Skin epidermis (tissue), 12 donors: ENCODE data around the gene MEGF8.
"Not testable (repeated sequence)": the region's sequence is repeated elsewhere in the genome, so short reads cannot be mapped to it uniquely, and the experiment has no call there.

Experiments used
- H3K27ac ChIP-seq, 21 experiments: fragments of 200-600 bp; sonication (generic) in 11 of 21; one replicate each; pipeline ENCODE4 v1.5.0; 2020; ENCODE audit warnings: mild to moderate bottlenecking in 3 of 21, inconsistent platforms in 2 of 21, moderate library complexity in 2 of 21
- H3K4me3 ChIP-seq, 7 experiments: fragments of 200-600 bp; sonication (generic) in 2 of 7; one replicate each; pipeline ENCODE4 v1.5.0; 2020; ENCODE audit warnings: inconsistent platforms in 2 of 7, mild to moderate bottlenecking in 2 of 7, moderate library complexity in 1 of 7

The MEGF8 gene

DNA sequence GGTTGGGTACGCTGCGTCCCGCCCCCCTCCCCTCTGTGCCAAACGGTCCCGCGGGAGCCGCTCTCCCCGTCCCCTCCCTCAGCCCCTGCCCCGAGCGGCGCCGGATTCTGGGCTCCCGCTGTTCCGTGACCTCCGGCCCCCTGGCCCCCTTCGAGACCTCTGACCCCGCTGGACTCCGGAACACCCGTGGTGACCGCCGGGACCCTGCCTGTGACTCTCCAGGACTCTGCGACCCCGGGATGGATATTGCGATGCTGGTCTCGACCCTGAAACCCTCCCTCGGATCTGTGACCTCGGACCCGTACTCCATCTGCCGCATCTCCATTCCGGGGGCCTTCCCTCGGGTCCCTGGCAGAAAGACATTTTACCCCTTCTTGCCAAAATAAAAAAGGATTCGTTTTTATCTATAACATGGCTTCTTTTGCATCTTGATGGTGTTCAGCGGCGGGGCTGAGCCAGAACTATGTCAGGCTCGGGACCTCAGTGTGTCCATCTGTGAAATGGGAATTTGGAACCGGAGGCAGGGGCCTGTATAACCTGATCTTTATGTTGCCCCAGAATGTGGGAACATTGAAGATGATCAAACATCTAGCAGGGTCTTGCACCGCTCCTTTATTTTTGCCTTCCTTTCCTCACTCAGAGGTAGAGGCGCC, 654 bp upstream of the MEGF8 start:
- Histone ChIP-seq H3K27ac (peak overlapping the region in 1 of 21 experiments; percentile 89), H3K4me3 (peak overlapping the region; percentile 6 to 94 (median 81))

DNA sequence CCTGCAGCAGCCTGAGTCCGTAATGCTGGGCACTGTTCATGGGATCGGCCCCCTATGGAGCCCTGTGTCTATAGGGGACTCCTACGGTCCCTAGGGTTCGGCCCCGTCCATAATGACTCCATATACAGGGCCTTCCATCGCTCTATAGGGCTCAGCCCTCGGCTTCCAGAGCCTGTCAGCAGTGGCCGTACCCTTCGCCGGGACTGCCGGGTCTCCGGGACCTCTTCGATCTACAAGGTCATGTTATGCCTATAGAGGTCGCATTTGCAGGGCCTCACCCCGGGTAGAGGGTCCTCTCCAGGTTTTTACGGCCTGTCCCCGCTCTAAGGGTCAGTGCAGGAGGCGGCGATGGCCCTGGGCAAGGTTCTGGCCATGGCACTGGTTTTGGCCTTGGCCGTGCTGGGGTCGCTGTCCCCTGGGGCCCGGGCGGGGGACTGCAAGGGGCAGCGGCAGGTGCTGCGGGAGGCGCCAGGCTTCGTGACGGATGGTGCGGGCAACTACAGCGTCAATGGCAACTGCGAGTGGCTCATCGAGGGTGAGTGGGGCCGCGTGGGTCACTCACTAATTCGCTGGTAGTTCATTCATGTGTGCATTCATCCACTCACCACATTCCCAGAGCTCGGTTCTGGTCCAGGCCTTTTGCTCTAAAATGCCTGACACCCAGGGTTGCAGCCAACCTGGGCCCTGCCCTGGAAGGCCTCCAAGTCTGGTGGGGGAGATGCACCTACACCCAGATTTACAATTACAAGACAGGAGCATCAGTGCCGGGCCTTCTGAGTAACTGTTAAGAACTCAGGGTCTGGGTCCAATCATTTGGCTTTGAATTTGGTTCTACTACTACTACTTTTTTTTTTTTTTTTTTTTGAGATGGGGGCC, 699 bp downstream of the MEGF8 start:
- peak overlapping the region in 20 of 21 experiments; percentile 57 to 89 (median 86) for H3K27ac ChIP-seq
- H3K4me3 ChIP-seq = peak overlapping the region; percentile 64 to 95 (median 84)

- Histone ChIP-seq H3K4me3 (no peak overlapping the region), H3K27ac (no peak overlapping the region)
Measured at GRCh38 chr19:42326969-42327368, 1.5 kb downstream of the MEGF8 start.

- H3K4me3 ChIP-seq = no peak overlapping the region
- H3K27ac ChIP-seq = no peak overlapping the region
Measured at GRCh38 chr19:42327381-42327780, 1.9 kb downstream of the MEGF8 start.

DNA sequence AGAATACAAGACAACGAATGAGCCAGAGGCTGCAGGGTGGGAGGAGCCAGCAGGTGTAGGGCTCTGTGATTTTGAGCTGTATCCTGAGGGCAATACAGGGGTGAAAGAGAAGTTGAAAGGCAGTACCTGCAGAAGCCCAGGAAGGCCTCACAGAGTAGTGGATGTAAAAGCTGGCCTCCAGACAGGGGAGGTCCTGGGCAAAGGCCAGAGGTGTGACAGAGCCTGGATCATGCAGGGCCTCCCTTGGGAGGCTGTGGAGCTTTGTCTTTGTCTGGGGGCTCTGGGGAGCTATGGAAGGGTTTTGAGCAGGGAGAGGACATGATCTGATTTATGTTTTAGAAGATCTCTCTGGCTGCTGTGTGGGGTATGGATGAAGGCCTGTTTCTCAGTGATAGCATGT, 2.7 kb downstream of the MEGF8 start:
- no peak overlapping the region for H3K27ac ChIP-seq
- H3K4me3 ChIP-seq = no peak overlapping the region

GRCh38 chr19:42328854-42329253, 3.4 kb downstream of the MEGF8 start:
- H3K27ac ChIP-seq = no peak overlapping the region
- no peak overlapping the region for H3K4me3 ChIP-seq

DNA sequence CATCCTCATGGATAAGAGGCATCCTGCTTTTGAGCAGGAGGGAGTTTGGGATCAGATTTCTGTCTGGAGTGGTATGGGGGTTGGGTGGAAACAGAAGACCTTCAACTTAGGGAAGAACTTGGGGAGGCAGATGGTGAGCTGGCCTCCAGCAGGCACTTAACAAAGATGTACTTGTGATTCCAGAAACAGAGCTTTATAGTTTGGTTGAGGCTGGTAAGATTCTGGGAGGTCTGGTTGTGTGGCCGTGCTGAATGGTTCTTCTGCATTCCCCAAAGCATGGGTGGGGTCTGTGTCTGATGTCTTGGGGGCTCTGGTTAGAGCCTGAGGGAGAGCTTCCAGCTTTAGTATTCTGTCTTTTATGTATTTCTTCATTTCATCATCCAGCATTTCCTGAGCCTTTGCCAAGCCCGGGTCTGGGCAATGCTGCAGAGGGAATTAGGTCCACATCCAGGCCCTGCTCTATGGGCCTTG, 4.8 kb downstream of the MEGF8 start:
- no peak overlapping the region for H3K27ac ChIP-seq
- H3K4me3 ChIP-seq = no peak overlapping the region

DNA sequence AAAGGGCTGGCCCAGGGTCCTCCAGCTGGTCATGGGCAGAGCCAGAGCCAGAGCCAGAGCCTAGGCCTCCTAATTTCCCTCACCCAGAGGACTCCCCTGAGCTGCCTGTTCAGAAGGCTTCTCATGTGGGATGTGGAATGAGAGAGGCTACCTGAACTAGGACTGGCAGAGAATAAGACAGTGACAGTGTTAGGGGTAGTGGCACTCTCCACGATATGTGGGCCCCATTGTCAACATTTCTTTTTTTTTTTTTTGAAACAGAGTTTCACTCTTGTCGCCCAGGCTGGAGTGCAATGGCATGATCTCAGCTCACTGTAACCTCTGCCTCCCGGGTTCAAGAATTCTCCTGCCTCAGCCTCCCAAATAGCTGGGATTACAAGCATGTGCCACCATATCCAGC, 5.9 kb downstream of the MEGF8 start:
- not testable (repeated sequence) for H3K27ac ChIP-seq, H3K4me3 ChIP-seq

DNA sequence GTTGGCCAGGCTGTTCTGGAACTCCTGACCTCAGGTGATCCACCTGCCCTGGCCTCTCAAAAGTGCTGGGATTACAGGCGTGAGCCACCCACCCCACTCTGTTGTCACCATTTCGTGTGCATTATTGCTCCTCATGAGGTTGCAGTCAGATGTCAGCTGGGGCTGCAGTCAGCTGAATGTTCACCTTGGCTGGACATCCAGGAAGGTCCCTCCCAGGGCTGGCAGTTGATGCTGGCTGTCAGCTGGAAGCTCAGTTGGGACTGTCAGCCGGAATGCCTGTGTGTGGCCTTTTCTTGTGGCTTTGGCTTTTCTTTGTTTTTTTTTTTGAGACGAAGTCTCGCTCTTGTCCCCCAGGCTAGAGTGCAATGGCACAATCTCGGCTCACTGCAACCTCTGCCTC, 6.6 kb downstream of the MEGF8 start:
- no peak overlapping the region for H3K27ac ChIP-seq
- H3K4me3 ChIP-seq = no peak overlapping the region

- no peak overlapping the region for H3K27ac ChIP-seq
Measured at GRCh38 chr19:42333018-42333417, 7.6 kb downstream of the MEGF8 start.

DNA sequence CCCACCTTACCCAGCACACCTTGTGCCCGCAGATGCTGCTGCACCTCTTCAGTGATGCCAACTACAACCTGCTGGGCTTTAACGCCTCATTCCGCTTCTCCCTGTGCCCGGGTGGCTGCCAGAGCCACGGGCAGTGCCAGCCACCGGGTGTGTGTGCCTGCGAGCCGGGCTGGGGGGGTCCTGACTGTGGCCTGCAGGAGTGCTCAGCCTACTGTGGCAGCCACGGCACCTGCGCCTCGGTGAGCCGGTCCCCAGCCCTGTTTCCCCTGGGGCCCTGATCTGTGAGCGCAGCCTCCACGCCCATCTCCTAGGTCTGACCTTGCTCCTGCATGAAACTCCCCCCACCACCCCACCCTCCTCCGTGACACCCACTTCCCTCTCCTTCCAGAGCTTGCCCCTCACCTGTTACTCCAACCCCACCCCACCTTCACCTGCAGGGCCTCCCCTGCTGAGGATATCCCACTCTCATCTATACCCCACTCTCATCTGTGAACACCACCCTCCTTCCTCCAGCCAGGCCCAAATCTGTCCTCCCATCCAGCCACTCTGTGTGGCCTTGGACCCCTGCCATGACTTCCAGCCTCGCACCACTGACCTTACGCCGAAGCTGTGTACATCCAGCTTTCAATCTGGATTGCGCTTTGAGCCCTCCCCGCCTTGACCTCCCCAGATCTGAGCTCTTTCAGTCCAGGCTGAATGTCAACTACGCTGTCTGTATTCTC, 8.7 kb downstream of the MEGF8 start:
- H3K27ac ChIP-seq = no peak overlapping the region
- H3K4me3 ChIP-seq = no peak overlapping the region

More at GRCh38 chr19:42333018-42333417, 7.6 kb downstream of the MEGF8 start:
- H3K4me3 ChIP-seq = no peak overlapping the region

DNA sequence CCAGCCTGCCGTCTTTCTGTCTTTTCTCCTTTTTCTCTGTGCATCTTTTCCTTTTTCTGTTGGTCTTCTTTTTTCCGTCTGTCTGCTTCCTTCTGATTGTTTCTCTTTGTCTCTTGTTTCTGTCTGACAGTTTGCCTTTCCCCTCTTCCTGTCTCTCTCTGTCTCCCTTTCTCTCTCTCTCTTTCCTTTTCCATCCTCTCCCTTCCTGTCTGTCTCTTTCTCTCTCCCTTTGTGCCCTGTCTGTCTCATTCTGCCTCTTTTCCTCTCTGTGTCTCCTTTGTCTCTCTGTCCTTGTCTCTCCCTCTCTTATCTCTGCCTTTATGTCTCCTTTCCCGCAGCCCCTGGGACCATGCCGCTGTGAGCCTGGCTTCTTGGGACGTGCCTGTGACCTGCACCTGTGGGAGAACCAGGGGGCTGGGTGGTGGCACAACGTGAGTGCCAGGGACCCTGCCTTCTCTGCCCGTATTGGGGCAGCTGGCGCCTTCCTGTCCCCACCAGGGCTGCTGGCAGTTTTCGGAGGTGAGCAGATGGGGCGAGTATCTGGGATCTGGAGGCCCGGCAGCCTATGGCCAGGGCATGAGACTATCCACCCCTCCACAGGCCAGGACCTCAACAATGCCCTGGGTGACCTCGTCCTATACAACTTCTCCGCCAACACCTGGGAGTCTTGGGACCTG, 9.4 kb downstream of the MEGF8 start:
- Histone ChIP-seq H3K27ac (no peak overlapping the region), H3K4me3 (no peak overlapping the region)

DNA sequence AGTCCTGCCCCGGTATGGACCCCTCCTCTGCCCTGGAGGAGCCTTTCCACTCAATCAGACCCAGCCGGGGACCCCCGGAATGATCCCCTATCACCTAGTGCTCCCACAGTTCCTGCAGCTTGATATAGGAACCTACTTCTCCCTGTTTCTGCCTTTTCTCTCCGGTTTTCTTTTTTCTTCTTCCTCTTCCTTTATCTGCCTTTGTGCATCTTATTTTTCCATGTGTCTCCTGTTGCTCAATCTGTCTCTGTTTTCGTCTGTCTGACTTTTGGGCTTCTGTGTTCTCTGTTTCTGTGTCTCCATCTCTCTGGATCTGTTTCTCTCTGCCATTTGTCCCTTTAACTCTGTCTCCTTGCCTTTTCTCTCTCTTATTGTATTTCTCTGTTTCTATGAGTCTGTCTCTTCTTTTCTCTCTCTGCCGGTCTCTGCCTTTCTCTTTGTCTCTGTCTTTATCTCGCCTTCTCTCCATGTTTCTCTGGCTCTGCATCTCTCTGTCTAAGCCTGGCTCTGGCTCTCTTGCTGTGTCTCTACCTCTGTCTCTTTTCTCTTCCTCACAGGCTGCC, 10.0 kb downstream of the MEGF8 start:
- Histone ChIP-seq H3K27ac (no peak overlapping the region), H3K4me3 (no peak overlapping the region)

DNA sequence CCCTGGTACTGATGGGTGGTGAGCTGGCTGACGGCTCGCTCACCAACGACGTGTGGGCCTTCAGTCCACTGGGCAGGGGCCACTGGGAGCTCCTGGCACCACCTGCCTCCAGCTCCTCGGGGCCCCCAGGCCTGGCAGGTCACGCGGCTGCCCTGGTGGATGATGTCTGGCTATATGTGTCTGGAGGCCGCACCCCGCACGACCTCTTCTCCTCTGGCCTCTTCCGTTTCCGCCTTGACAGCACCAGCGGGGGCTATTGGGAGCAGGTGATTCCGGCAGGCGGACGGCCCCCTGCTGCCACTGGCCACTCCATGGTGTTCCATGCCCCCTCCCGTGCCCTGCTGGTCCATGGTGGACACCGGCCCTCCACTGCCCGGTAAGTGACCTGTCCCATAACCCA, 10.5 kb downstream of the MEGF8 start:
- Histone ChIP-seq H3K4me3 (no peak overlapping the region), H3K27ac (no peak overlapping the region)

DNA sequence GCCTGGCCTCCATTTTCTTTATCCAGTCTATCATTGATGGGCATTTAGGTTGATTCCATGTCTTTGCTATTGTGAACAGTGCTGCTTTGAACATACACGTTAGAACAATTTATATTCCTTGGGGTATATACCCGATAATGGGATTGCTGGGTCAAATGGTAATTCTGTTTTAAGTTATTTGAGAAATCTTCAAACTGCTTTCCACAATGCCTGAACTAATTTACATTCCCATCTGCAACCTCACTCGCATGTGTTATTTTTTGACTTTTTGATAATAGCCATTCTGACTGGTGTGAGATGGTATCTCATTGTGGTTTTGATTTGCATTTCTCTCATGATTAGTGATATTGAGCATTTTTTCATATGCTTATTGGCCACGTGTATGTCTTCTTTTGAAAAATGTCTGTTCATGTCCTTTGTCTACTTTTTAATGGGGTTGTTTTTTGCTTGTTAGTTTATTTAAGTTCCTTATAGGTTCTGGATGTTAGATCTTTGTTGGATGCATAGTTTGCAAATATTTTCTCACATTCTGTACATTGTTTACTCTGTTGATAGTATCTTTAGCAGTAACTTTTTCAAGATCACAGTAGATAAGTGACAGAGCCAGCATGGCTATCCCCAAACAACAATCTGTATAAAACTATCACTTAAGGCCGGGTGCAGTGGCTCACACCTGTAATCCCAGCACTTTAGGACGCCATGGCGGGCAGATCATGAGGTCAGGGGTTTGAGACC, 13.9 kb downstream of the MEGF8 start:
- not testable (repeated sequence) for H3K27ac ChIP-seq, H3K4me3 ChIP-seq

DNA sequence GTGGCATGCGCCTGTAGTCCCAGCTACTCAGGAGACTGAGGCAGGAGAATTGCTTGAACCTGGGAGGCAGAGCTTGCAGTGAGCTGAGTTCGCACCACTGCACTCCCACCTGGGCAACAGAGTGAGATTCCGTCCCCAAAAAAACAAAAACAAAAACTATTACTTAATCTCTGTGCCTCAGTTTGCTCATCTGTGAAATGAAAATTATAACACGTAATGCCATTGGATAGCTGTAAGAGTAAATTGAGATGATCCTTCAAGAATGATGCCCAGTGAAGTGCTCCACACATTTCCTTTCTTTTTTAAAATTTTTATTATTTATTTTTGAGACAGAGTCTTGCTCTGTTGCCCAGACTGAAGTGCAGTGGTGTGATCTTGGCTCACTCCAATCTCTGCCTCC, 14.5 kb downstream of the MEGF8 start:
- H3K4me3 ChIP-seq, H3K27ac ChIP-seq: not testable (repeated sequence)

GRCh38 chr19:42343344-42344110, 18.1 kb downstream of the MEGF8 start:
- H3K4me3 ChIP-seq = no peak overlapping the region
- H3K27ac ChIP-seq = no peak overlapping the region

GRCh38 chr19:42344336-42344893, 19.0 kb downstream of the MEGF8 start:
- Histone ChIP-seq H3K4me3 (no peak overlapping the region), H3K27ac (no peak overlapping the region)
